GM19395 (cell line): ENCODE data around the gene EVI2A.

ENCODE experiments used
- ATAC-seq: cut with Tn5 transposase; IDR thresholded peaks from one replicate; pipeline ENCODE4 v1.9.1; 2021; ENCODE audit warnings: mild to moderate bottlenecking, moderate library complexity; ENCODE audit not compliant: unreplicated experiment

The EVI2A gene

DNA sequence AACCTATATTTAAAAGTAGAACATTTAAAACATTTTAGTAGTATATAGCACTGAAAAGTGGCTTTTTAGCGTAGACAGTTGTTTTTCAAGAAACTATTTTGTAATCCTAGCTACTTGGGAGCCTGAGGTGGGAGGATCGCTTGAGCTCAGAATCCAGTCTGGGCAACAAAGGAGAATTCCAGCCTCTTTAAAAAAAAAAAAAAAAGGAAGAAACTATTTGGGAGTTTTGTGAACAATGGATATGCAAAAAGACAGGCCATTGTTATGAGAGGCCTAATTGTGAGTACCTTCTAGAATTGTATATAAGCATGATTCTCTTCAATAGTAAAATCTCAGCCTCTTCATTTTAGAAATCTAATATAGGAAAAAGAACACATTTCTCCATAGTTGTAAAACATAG is 42.0 kb downstream of the EVI2A start:
- no peak for ATAC-seq

GRCh38 chr17:31275116-31275515 is 46.3 kb downstream of the EVI2A start:
- no peak for ATAC-seq

GRCh38 chr17:31274252-31274651 is 47.2 kb downstream of the EVI2A start:
- ATAC-seq, result no peak

GRCh38 chr17:31273516-31273915 is 47.9 kb downstream of the EVI2A start:
- no peak for ATAC-seq

DNA sequence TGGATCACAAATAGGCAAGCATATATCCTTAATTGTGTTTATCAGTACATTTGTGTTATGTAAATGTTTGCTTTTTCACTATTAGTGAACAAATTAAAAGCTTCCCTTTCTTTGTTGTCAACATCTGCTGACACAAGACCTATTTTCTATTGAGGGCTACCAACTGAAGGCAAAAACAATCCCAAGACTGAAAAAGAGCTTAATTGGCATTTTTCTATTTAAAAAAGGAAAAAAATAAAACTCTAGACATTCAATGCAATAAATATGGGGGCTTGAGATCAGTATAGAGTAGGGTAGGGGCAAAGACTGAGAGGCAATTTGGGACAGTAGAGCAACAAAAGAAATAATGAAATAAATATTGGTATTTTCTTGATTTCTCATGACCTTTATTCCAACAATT is 48.6 kb downstream of the EVI2A start:
- no peak for ATAC-seq

DNA sequence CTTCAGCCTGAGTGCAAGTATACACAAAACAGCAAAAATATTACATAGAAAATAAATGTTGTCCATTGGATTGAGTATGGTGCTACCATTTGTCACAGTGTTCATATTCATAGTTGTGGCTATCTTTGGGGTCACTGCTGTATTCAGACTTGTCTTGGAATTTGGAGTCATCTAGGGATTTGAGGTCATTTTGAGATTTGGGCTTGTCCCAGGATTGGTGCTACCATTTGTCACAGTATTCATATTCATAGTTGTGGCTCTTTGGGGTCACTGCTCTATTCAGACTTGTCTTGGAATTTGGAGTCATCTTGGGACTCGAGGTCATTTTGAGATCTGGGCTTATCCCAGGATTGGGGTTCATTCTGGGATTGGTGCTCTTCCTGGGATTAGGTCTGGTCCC is 49.2 kb downstream of the EVI2A start:
- ATAC-seq, result no peak

DNA sequence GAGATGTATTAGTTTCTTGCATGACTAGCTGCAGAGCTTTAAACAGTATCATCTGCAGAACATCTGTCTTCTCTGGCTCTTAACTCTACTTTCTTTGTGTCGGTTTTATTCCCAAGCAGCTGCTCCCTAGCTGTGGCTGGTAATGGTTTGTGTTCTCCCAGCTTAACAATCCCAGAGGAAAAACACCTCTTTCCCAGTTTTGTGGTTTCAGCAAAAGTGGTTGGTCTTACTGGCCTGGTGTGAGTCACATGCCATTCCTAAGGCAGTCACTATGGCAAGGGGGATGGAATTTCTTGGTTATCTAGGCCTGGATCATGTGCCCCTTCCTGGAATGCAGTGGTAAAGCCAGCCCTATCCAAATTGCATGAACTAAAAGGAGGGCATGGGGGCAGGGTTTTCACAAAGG is 51.8 kb downstream of the EVI2A start:
- ATAC-seq, result no peak

DNA sequence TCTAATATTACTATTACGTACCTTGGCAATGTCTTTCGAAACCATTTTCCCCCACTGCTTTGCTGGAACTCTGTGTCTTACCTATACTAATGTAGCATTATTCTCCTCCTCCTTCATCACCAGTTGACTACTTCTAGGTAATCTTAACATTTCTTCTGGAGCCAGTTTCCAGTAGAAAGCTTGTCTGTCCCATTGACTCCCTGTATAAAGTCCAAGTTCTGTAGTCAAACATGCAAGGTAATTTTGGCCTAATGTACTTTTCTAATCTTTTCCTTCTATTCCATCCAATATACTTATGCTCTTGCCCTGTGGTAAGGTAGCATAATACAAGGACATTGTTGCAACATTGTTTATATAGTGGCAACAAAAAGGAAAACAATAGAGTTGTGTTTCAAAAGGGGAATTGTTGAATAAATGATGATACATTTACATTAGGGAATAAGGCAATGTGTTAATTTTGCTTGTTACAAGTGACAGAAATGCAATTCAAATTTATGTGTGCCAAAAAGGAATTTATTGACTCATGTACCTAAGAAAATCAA is 52.3 kb downstream of the EVI2A start:
- ATAC-seq, result no peak
